Activated CD8-positive, alpha-beta memory T cell treated with anti-CD3 and anti-CD28 coated beads, Interleukin-2, amount 50 U/mL, for 24 hours (primary cell): ENCODE measurements around the gene SLC25A17.
"Not testable (repeated sequence)": the region's sequence is repeated elsewhere in the genome, so short reads cannot be mapped to it uniquely, and the experiment has no call there.

Source experiments
- DNase-seq: peaks from one replicate; pipeline ENCODE4 v3.0.0-alpha.2; 2020; ENCODE audit errors: extremely low read depth

The SLC25A17 gene

GRCh38 chr22:40818747-40819598 is at the start of gene SLC25A17:
Gene SLC25A17, minus strand, starts transcription at chr22:40819346. Its CDS starts 98 bp downstream, at chr22:40819248.
- peak; percentile 65 for DNase-seq

GRCh38 chr22:40868379-40868778 is 49.2 kb upstream of the SLC25A17 start:
- DNase-seq = not testable (repeated sequence)

GRCh38 chr22:40867109-40867508 is 48.0 kb upstream of the SLC25A17 start:
- no peak for DNase-seq

GRCh38 chr22:40862537-40862936 is 43.4 kb upstream of the SLC25A17 start:
- DNase-seq = no peak

- DNase-seq = no peak
These were observed 42.9 kb upstream of the SLC25A17 start, which contains the start of gene DNAJB7 for GRCh38 chr22:40862013-40862412. Gene DNAJB7, minus strand, starts transcription at chr22:40862113. Its CDS starts 119 bp downstream, at chr22:40861994.

- DNase-seq = no peak
These were observed 38.2 kb upstream of the SLC25A17 start for GRCh38 chr22:40857309-40857855.

- peak; percentile 96 for DNase-seq
These were observed 37.6 kb upstream of the SLC25A17 start, which contains the start of the genes ST13 and XPNPEP3 for GRCh38 chr22:40856513-40857308. Gene ST13, minus strand, starts transcription at chr22:40856639. Its CDS starts 99 bp downstream, at chr22:40856540. Gene XPNPEP3, plus strand, starts transcription at chr22:40857148. Its CDS starts 34 bp downstream, at chr22:40857182.

GRCh38 chr22:40855979-40856512 is 36.9 kb upstream of the SLC25A17 start:
- no peak for DNase-seq

- DNase-seq = no peak
These were observed 36.2 kb upstream of the SLC25A17 start for GRCh38 chr22:40855071-40855978.

GRCh38 chr22:40853961-40854360 is 34.8 kb upstream of the SLC25A17 start:
- DNase-seq = no peak

- DNase-seq = no peak
These were observed 34.2 kb upstream of the SLC25A17 start for GRCh38 chr22:40853333-40853732.

- DNase-seq = not testable (repeated sequence)
These were observed 26.7 kb upstream of the SLC25A17 start for GRCh38 chr22:40845816-40846215.

- no peak for DNase-seq
These were observed 25.8 kb upstream of the SLC25A17 start for GRCh38 chr22:40844951-40845350.

GRCh38 chr22:40838486-40838885 is 19.3 kb upstream of the SLC25A17 start:
- DNase-seq = no peak

- no peak for DNase-seq
These were observed 15.5 kb upstream of the SLC25A17 start for GRCh38 chr22:40834619-40835018.

GRCh38 chr22:40829131-40829530 is 10.0 kb upstream of the SLC25A17 start:
- no peak for DNase-seq

- no peak for DNase-seq
These were observed 8.0 kb upstream of the SLC25A17 start for GRCh38 chr22:40826984-40827741.

GRCh38 chr22:40826292-40826691 is 7.1 kb upstream of the SLC25A17 start:
- DNase-seq = not testable (repeated sequence)

- no peak for DNase-seq
These were observed 4.3 kb upstream of the SLC25A17 start for GRCh38 chr22:40823426-40823825.

- DNase-seq = no peak
These were observed 524 bp upstream of the SLC25A17 start for GRCh38 chr22:40819599-40820140.
